SK-N-SH treated with all-trans-retinoic acid at 6 μM for 48 hours (cell line): ENCODE data around the gene NRDE2.

Experiments
- ATAC-seq: fragments of 200-7000 bp; cut with Tn5 transposase; 3 replicates; pipeline ENCODE4 v1.9.1; 2020; ENCODE audit warnings: mild to moderate bottlenecking, moderate library complexity
- ARNTL ChIP-seq: fragments of 450-650 bp; formaldehyde crosslinking; IDR thresholded peaks from 2 replicates; pipeline ENCODE4 v1.5.0; 2020; ENCODE audit warnings: low read depth, mild to moderate bottlenecking, moderate library complexity, borderline replicate concordance
- BACH2 ChIP-seq: fragments of 250-450 bp; sonication (Bioruptor Pico); IDR thresholded peaks from 2 replicates; pipeline ENCODE4 v1.9.0; 2021; ENCODE audit warnings: mild to moderate bottlenecking, borderline replicate concordance
- CREB5 ChIP-seq: fragments of 250-450 bp; sonication (Bioruptor Pico); IDR thresholded peaks from 2 replicates; pipeline ENCODE4 v1.5.1; 2020; ENCODE audit warnings: low read depth, mild to moderate bottlenecking, moderate library complexity
- CSDC2 ChIP-seq: fragments of 250-450 bp; sonication (Bioruptor Pico); IDR thresholded peaks from 2 replicates; pipeline ENCODE4 v1.5.0; 2020; ENCODE audit warnings: mild to moderate bottlenecking, moderate library complexity
- GLIS3 ChIP-seq: fragments of 250-450 bp; sonication (Bioruptor Pico); IDR thresholded peaks from 2 replicates; pipeline ENCODE4 v1.5.0; 2020; ENCODE audit warnings: mild to moderate bottlenecking, moderate library complexity
- ISL1 ChIP-seq: fragments of 250-450 bp; sonication (Bioruptor Pico); IDR thresholded peaks from 2 replicates; pipeline ENCODE4 v2.1.2; 2022; ENCODE audit warnings: mild to moderate bottlenecking, moderate library complexity
- OSR1 ChIP-seq: fragments of 250-450 bp; sonication (Bioruptor Pico); IDR thresholded peaks from 2 replicates; pipeline ENCODE4 v1.8.0; 2022; ENCODE audit warnings: moderate library complexity, mild to moderate bottlenecking, inconsistent platforms
- PATZ1 ChIP-seq: fragments of 250-450 bp; sonication (Bioruptor Pico); IDR thresholded peaks from 2 replicates; pipeline ENCODE4 v1.8.0; 2020; ENCODE audit warnings: mild to moderate bottlenecking, moderate library complexity, borderline replicate concordance
- PPARA ChIP-seq: fragments of 250-450 bp; sonication (Bioruptor Pico); IDR thresholded peaks from 2 replicates; pipeline ENCODE4 v1.5.0; 2020; ENCODE audit warnings: mild to moderate bottlenecking, borderline replicate concordance
- RARB ChIP-seq: fragments of 250-450 bp; sonication (Bioruptor Pico); IDR thresholded peaks from 2 replicates; pipeline ENCODE4 v1.8.0; 2021; ENCODE audit warnings: mild to moderate bottlenecking, moderate library complexity
- SNAI2 ChIP-seq: fragments of 250-450 bp; sonication (Bioruptor Pico); IDR thresholded peaks from 2 replicates; pipeline ENCODE4 v1.5.0; 2020; ENCODE audit warnings: mild to moderate bottlenecking, moderate library complexity
- TCF4 ChIP-seq: fragments of 250-450 bp; sonication (Bioruptor Pico); IDR thresholded peaks from 2 replicates; pipeline ENCODE4 v1.8.0; 2021; ENCODE audit warnings: mild to moderate bottlenecking, moderate library complexity, borderline replicate concordance
- TOX ChIP-seq: fragments of 250-450 bp; sonication (Bioruptor Pico); IDR thresholded peaks from 2 replicates; pipeline ENCODE4 v1.8.0; 2021; ENCODE audit warnings: mild to moderate bottlenecking, moderate library complexity, borderline replicate concordance
- ZC3H10 ChIP-seq: fragments of 250-450 bp; sonication (Bioruptor Pico); IDR thresholded peaks from 2 replicates; pipeline ENCODE4 v1.5.1; 2021; ENCODE audit warnings: mild to moderate bottlenecking, moderate library complexity
- ZFP30 ChIP-seq: fragments of 450-650 bp; formaldehyde crosslinking; IDR thresholded peaks from 2 replicates; pipeline ENCODE4 v1.5.0; 2022; ENCODE audit warnings: mild to moderate bottlenecking, moderate library complexity
- ZNF8 ChIP-seq: fragments of 450-650 bp; formaldehyde crosslinking; IDR thresholded peaks from 2 replicates; pipeline ENCODE4 v1.5.0; 2020; ENCODE audit warnings: mild to moderate bottlenecking, moderate library complexity
- TF ChIP-seq, protein P1 (sequence below): fragments of 250-450 bp; sonication (Bioruptor Pico); IDR thresholded peaks from 2 replicates; pipeline ENCODE4 v1.5.1; 2021; ENCODE audit warnings: mild to moderate bottlenecking, moderate library complexity
- TF ChIP-seq, protein P2 (sequence below): fragments of 250-450 bp; sonication (Bioruptor Pico); IDR thresholded peaks from 2 replicates; pipeline ENCODE4 v1.5.0; 2020; ENCODE audit warnings: mild to moderate bottlenecking, moderate library complexity
- TF ChIP-seq, protein P3 (sequence below): fragments of 250-450 bp; sonication (Bioruptor Pico); IDR thresholded peaks from 2 replicates; pipeline ENCODE4 v1.8.0; 2021; ENCODE audit warnings: low read depth, mild to moderate bottlenecking, moderate library complexity, borderline replicate concordance

Gene NRDE2

DNA sequence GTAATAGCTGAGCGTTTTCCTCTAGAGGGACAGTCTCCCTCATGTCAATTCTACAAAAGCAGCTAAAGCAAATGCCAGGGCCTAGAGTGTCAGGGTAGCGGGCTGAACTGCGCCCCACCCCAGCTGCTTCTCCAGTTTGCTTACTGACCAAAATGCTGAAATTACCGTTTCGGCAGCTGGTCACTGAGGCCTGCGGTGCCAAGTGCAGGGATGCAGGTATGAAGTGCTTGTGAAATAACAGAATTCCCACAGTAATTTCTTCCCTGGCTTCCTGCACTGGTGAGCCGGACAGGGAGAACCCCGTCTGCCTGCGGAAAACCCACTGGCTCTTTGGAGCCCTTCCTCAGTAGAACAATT is 56.3 kb downstream of the NRDE2 start:
- ATAC-seq, result peak; percentile 4; the same call in 2 of the 3 replicates
- TF ChIP-seq TCF4 (no peak), ZFP30 (CRISPR knock-in tag) (no peak), GLIS3 (no peak), ZC3H10 (CRISPR knock-in tag) (no peak), ZNF8 (no peak), RARB (CRISPR knock-in tag) (no peak), BACH2 (CRISPR knock-in tag) (no peak)
- TF ChIP-seq, protein P1, sequence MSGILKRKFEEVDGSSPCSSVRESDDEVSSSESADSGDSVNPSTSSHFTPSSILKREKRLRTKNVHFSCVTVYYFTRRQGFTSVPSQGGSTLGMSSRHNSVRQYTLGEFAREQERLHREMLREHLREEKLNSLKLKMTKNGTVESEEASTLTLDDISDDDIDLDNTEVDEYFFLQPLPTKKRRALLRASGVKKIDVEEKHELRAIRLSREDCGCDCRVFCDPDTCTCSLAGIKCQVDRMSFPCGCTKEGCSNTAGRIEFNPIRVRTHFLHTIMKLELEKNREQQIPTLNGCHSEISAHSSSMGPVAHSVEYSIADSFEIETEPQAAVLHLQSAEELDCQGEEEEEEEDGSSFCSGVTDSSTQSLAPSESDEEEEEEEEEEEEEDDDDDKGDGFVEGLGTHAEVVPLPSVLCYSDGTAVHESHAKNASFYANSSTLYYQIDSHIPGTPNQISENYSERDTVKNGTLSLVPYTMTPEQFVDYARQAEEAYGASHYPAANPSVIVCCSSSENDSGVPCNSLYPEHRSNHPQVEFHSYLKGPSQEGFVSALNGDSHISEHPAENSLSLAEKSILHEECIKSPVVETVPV, result no peak
- TF ChIP-seq, all 23 proteins: peak for 0

GRCh38 chr14:90274808-90275457 is 56.8 kb downstream of the NRDE2 start:
- peak; percentile 67 for ATAC-seq
- TF ChIP-seq CREB5 (CRISPR knock-in tag) (no peak), TCF4 (no peak), ZC3H10 (CRISPR knock-in tag) (no peak), TOX (CRISPR knock-in tag) (no peak), PATZ1 (CRISPR knock-in tag) (no peak), ISL1 (CRISPR knock-in tag) (no peak), ARNTL (CRISPR knock-in tag) (no peak), PPARA (CRISPR knock-in tag) (no peak), OSR1 (CRISPR knock-in tag) (no peak)
- TF ChIP-seq, protein P2, sequence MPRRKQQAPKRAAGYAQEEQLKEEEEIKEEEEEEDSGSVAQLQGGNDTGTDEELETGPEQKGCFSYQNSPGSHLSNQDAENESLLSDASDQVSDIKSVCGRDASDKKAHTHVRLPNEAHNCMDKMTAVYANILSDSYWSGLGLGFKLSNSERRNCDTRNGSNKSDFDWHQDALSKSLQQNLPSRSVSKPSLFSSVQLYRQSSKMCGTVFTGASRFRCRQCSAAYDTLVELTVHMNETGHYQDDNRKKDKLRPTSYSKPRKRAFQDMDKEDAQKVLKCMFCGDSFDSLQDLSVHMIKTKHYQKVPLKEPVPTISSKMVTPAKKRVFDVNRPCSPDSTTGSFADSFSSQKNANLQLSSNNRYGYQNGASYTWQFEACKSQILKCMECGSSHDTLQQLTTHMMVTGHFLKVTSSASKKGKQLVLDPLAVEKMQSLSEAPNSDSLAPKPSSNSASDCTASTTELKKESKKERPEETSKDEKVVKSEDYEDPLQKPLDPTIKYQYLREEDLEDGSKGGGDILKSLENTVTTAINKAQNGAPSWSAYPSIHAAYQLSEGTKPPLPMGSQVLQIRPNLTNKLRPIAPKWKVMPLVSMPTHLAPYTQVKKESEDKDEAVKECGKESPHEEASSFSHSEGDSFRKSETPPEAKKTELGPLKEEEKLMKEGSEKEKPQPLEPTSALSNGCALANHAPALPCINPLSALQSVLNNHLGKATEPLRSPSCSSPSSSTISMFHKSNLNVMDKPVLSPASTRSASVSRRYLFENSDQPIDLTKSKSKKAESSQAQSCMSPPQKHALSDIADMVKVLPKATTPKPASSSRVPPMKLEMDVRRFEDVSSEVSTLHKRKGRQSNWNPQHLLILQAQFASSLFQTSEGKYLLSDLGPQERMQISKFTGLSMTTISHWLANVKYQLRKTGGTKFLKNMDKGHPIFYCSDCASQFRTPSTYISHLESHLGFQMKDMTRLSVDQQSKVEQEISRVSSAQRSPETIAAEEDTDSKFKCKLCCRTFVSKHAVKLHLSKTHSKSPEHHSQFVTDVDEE (CRISPR knock-in tag), result no peak

GRCh38 chr14:90274019-90274418 is 57.7 kb downstream of the NRDE2 start:
- TF ChIP-seq, protein P2 (CRISPR knock-in tag), result no peak
- no peak for TF ChIP-seq ISL1 (CRISPR knock-in tag)
- no peak for TF ChIP-seq CSDC2 (CRISPR knock-in tag)
- TF ChIP-seq ZFP30 (CRISPR knock-in tag), result no peak
- no peak for TF ChIP-seq PATZ1 (CRISPR knock-in tag)
- TF ChIP-seq, protein P3, sequence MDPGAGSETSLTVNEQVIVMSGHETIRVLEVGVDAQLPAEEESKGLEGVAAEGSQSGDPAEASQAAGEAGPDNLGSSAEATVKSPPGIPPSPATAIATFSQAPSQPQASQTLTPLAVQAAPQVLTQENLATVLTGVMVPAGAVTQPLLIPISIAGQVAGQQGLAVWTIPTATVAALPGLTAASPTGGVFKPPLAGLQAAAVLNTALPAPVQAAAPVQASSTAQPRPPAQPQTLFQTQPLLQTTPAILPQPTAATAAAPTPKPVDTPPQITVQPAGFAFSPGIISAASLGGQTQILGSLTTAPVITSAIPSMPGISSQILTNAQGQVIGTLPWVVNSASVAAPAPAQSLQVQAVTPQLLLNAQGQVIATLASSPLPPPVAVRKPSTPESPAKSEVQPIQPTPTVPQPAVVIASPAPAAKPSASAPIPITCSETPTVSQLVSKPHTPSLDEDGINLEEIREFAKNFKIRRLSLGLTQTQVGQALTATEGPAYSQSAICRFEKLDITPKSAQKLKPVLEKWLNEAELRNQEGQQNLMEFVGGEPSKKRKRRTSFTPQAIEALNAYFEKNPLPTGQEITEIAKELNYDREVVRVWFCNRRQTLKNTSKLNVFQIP (CRISPR knock-in tag), result no peak
- no peak for TF ChIP-seq GLIS3
- no peak for TF ChIP-seq OSR1 (CRISPR knock-in tag)
- no peak for TF ChIP-seq SNAI2
- TF ChIP-seq CREB5 (CRISPR knock-in tag), result no peak
- TF ChIP-seq TOX (CRISPR knock-in tag), result no peak
- TF ChIP-seq BACH2 (CRISPR knock-in tag), result no peak
- ATAC-seq, result peak; percentile 50
